ENCODE measurements around the gene CAMSAP2.

The CAMSAP2 gene

GRCh38 chr1:200802865-200803512 is 64.3 kb downstream of the CAMSAP2 start:
- peaks cover 5 to 11% of the 10 kb centered on the region in 2 experiments; a peak in 2 of 3 replicates for H3K36me3 ChIP-seq (ENCODE audit: control insufficient read depth in 2 of 2, insufficient read depth in 1 of 2, low read length in 2 of 2)
- no peak overlapping the region for H3K27ac ChIP-seq (ENCODE audit: extremely low read depth, low read depth, low read length)
- ChIA-PET CTCF (interaction anchor here (0.5 to 4.4 kb wide), 29 partner anchors 10 to 316 kb away, joined by 3 to 48 read pairs (median 4); partner anchors contain the start of genes CAMSAP2 and KIF14), POLR2A (no interaction called here)
- no peak overlapping the region for H3K4me3 ChIP-seq (ENCODE audit: low read depth, low read length)
- H3K4me1 ChIP-seq (ENCODE audit: control insufficient read depth, insufficient read depth, low read length) = no peaks in the 10 kb centered on the region
- H3K9me3 ChIP-seq (ENCODE audit: control insufficient read depth, insufficient read depth, low read depth, low read length) = no peaks in the 10 kb centered on the region
- peak; percentile 63; the same call in 1 of the 2 replicates for TF ChIP-seq CTCF (tag by site-specific recombination; IDR thresholded peaks at IDR 0.05)
- no peak for TF ChIP-seq ELK4 (IDR thresholded peaks at IDR 0.05; ENCODE audit: borderline replicate concordance, low read depth, low read length)
- TF ChIP-seq SP7 (tag by site-specific recombination; IDR thresholded peaks at IDR 0.05) = peak; percentile 21; the same call in 1 of the 2 replicates
- no peak for TF ChIP-seq ZNF426 (tag by site-specific recombination; IDR thresholded peaks at IDR 0.05)
- no peak for TF ChIP-seq ZNF843 (tag by site-specific recombination; IDR thresholded peaks at IDR 0.05)
- no peak for TF ChIP-seq ZNF626 (tag by site-specific recombination; IDR thresholded peaks at IDR 0.05)
- TF ChIP-seq IKZF3 (tag by site-specific recombination; IDR thresholded peaks at IDR 0.05) = peak; percentile 87
- TF ChIP-seq OVOL3 (tag by site-specific recombination; IDR thresholded peaks at IDR 0.05) = no peak
- no peak for TF ChIP-seq FEZF1 (tag by site-specific recombination; IDR thresholded peaks at IDR 0.05)
- peak; percentile 74 for TF ChIP-seq ZNF654 (tag by site-specific recombination; IDR thresholded peaks at IDR 0.05; ENCODE audit: low read depth)
- TF ChIP-seq MZF1 (tag by site-specific recombination; IDR thresholded peaks at IDR 0.05; ENCODE audit: borderline replicate concordance) = no peak
- no peak for TF ChIP-seq ZNF248 (tag by site-specific recombination; IDR thresholded peaks at IDR 0.05)
- TF ChIP-seq ZNF600 (tag by site-specific recombination; IDR thresholded peaks at IDR 0.05) = peak; percentile 91
- no peak for TF ChIP-seq ZNF404 (tag by site-specific recombination; IDR thresholded peaks at IDR 0.05)
- TF ChIP-seq SP2 (tag by site-specific recombination; IDR thresholded peaks at IDR 0.05) = no peak
- TF ChIP-seq ZNF10 (tag by site-specific recombination; IDR thresholded peaks at IDR 0.05) = no peak
- no peak for TF ChIP-seq ZNF692 (tag by site-specific recombination; IDR thresholded peaks at IDR 0.05)
- peak; percentile 26; the same call in 1 of the 2 replicates for TF ChIP-seq ZFP37 (tag by site-specific recombination; IDR thresholded peaks at IDR 0.05)
- TF ChIP-seq ZNF274 (IDR thresholded peaks at IDR 0.05; ENCODE audit: low read length) = no peak
- TF ChIP-seq ZNF274 (tag by site-specific recombination; IDR thresholded peaks at IDR 0.05; ENCODE audit: borderline replicate concordance) = no peak
- no peak for TF ChIP-seq ZNF624 (tag by site-specific recombination; IDR thresholded peaks at IDR 0.05)
- no peak for TF ChIP-seq ZNF610 (tag by site-specific recombination; IDR thresholded peaks at IDR 0.05; ENCODE audit: borderline replicate concordance)
- no peak for TF ChIP-seq EGR2 (tag by site-specific recombination; IDR thresholded peaks at IDR 0.05; ENCODE audit: low read depth)
- TF ChIP-seq ZNF830 (tag by site-specific recombination; IDR thresholded peaks at IDR 0.05; ENCODE audit: low read depth) = no peak
- no peak for TF ChIP-seq GLIS2 (tag by site-specific recombination; IDR thresholded peaks at IDR 0.05)
- TF ChIP-seq ZNF221 (tag by site-specific recombination; IDR thresholded peaks at IDR 0.05; ENCODE audit: borderline replicate concordance) = no peak
- TF ChIP-seq ZNF24 (tag by site-specific recombination; IDR thresholded peaks at IDR 0.05) = no peak
- TF ChIP-seq ZNF2 (tag by site-specific recombination; IDR thresholded peaks at IDR 0.05) = peak; percentile 56; the same call in 1 of the 2 replicates
- no peak for TF ChIP-seq ZNF596 (tag by site-specific recombination; IDR thresholded peaks at IDR 0.05)
- no peak for TF ChIP-seq ZNF433 (tag by site-specific recombination; IDR thresholded peaks at IDR 0.05; ENCODE audit: low read depth)
- TF ChIP-seq ZFP3 (tag by site-specific recombination; IDR thresholded peaks at IDR 0.05; ENCODE audit: low read depth) = no peak
- TF ChIP-seq PRDM1 (tag by site-specific recombination; IDR thresholded peaks at IDR 0.05) = peak; percentile 89
- no peak; the same call in 1 of the 2 replicates for TF ChIP-seq ZNF639 (tag by site-specific recombination; IDR thresholded peaks at IDR 0.05)
